GM21786 (cell line): ENCODE results near the gene EXOC3L1.
A peak's percentile ranks its signal among the peaks of the same experiment; 100 is the strongest.

Experiments used
- ATAC-seq: cut with Tn5 transposase; IDR thresholded peaks from one replicate; pipeline ENCODE4 v1.9.1; 2021; ENCODE audit not compliant: unreplicated experiment

The EXOC3L1 gene

GRCh38 chr16:67183627-67184452, 6.1 kb downstream of the EXOC3L1 start, which contains the start of gene MATCAP1:
MATCAP1 (minus strand) TSS chr16:67183963; CDS start chr16:67180610, 3,353 bp downstream.
- ATAC-seq, result peak; percentile 94

- ATAC-seq, result no peak
Observed at GRCh38 chr16:67183284-67183626, 6.7 kb downstream of the EXOC3L1 start.

GRCh38 chr16:67182288-67182687, 7.6 kb downstream of the EXOC3L1 start:
- ATAC-seq, result no peak

- no peak for ATAC-seq
Observed at GRCh38 chr16:67181346-67181745, 8.6 kb downstream of the EXOC3L1 start.

GRCh38 chr16:67180166-67180565, 9.8 kb downstream of the EXOC3L1 start:
- ATAC-seq, result no peak

- no peak for ATAC-seq
Observed at GRCh38 chr16:67179421-67180080, 10.4 kb downstream of the EXOC3L1 start.

GRCh38 chr16:67177743-67178699, 11.9 kb downstream of the EXOC3L1 start:
- ATAC-seq, result no peak

- ATAC-seq, result no peak
Observed at GRCh38 chr16:67176662-67177061, 13.3 kb downstream of the EXOC3L1 start.

GRCh38 chr16:67174706-67175231, 15.2 kb downstream of the EXOC3L1 start:
- ATAC-seq, result no peak

GRCh38 chr16:67173808-67174705, 15.9 kb downstream of the EXOC3L1 start:
- ATAC-seq, result peak; percentile 37

GRCh38 chr16:67173323-67173722, 16.6 kb downstream of the EXOC3L1 start:
- ATAC-seq, result no peak

- no peak for ATAC-seq
Observed at GRCh38 chr16:67170949-67171649, 18.8 kb downstream of the EXOC3L1 start.

GRCh38 chr16:67170168-67170948, 19.6 kb downstream of the EXOC3L1 start, which contains the start of gene NOL3:
NOL3 (plus strand) TSS chr16:67170538.
- ATAC-seq, result peak; percentile 40

GRCh38 chr16:67169642-67170167, 20.2 kb downstream of the EXOC3L1 start:
- no peak for ATAC-seq

- no peak for ATAC-seq
Observed at GRCh38 chr16:67169011-67169451, 20.9 kb downstream of the EXOC3L1 start.

GRCh38 chr16:67167588-67167987, 22.3 kb downstream of the EXOC3L1 start:
- ATAC-seq, result no peak

GRCh38 chr16:67166598-67167168, 23.3 kb downstream of the EXOC3L1 start:
- no peak for ATAC-seq

- no peak for ATAC-seq
Observed at GRCh38 chr16:67166110-67166547, 23.8 kb downstream of the EXOC3L1 start.
